NCI-H1694 treated with DMSO at 0.1 percent for 48 hours (cell line): ENCODE measurements around the gene KLF5.
"Not testable (repeated sequence)": the region's sequence is repeated elsewhere in the genome, so short reads cannot be mapped to it uniquely, and the experiment has no call there.

Experiments used
- DNase-seq: peaks from one replicate; lab custom pipeline; 2025; lab: John Stamatoyannopoulos, UW

KLF5 gene

GRCh38 chr13:73058736-73059459 lies at the start of gene KLF5:
KLF5 (plus strand) TSS chr13:73059005; CDS start chr13:73059328, 323 bp downstream.
- peak; percentile 81 for DNase-seq

GRCh38 chr13:73011751-73012150 lies 47.1 kb upstream of the KLF5 start:
- DNase-seq, result no peak

- DNase-seq, result no peak
Observed at GRCh38 chr13:73015805-73016204, 43.0 kb upstream of the KLF5 start.

- no peak for DNase-seq
Observed at GRCh38 chr13:73018336-73018735, 40.5 kb upstream of the KLF5 start.

GRCh38 chr13:73025217-73026012 lies 33.4 kb upstream of the KLF5 start:
- no peak for DNase-seq

GRCh38 chr13:73034901-73035300 lies 23.9 kb upstream of the KLF5 start:
- DNase-seq, result no peak

- no peak for DNase-seq
Observed at GRCh38 chr13:73035660-73036059, 23.1 kb upstream of the KLF5 start.

- no peak for DNase-seq
Observed at GRCh38 chr13:73036566-73036965, 22.2 kb upstream of the KLF5 start.

- DNase-seq, result no peak
Observed at GRCh38 chr13:73038064-73038463, 20.7 kb upstream of the KLF5 start.

- DNase-seq, result no peak
Observed at GRCh38 chr13:73039201-73040108, 19.4 kb upstream of the KLF5 start.

GRCh38 chr13:73040484-73040883 lies 18.3 kb upstream of the KLF5 start:
- DNase-seq, result no peak

GRCh38 chr13:73040968-73041596 lies 17.7 kb upstream of the KLF5 start:
- no peak for DNase-seq

GRCh38 chr13:73045031-73045430 lies 13.8 kb upstream of the KLF5 start:
- no peak for DNase-seq

GRCh38 chr13:73048615-73049014 lies 10.2 kb upstream of the KLF5 start:
- DNase-seq, result not testable (repeated sequence)

- DNase-seq, result no peak
Observed at GRCh38 chr13:73054712-73055111, 4.1 kb upstream of the KLF5 start.

GRCh38 chr13:73055813-73056564 lies 2.8 kb upstream of the KLF5 start:
- no peak for DNase-seq

GRCh38 chr13:73056565-73056962 lies 2.2 kb upstream of the KLF5 start:
- no peak for DNase-seq

GRCh38 chr13:73057284-73058063 lies 1.3 kb upstream of the KLF5 start:
- DNase-seq, result no peak

GRCh38 chr13:73058064-73058313 lies 816 bp upstream of the KLF5 start:
- no peak for DNase-seq

GRCh38 chr13:73058432-73058735 lies 421 bp upstream of the KLF5 start:
- no peak for DNase-seq
